Astrocyte of the spinal cord (primary cell): ENCODE data around the gene BCL7C.

Experiments
- DNase-seq: peaks from one replicate; pipeline ENCODE4 v3.0.0; 2011; ENCODE audit warnings: low read depth, low spot score
- H3K4me3 ChIP-seq: 2 replicates; pipeline ENCODE4 v1.5.1; 2011; ENCODE audit warnings: low read depth, mild to moderate bottlenecking, low read length, moderate library complexity
- in situ Hi-C: cut with HindIII; loops from 2 replicates; pipeline ENCODE4 v1.10.0; 2017; ENCODE audit warnings: low sequenced_read_pairs
- TF ChIP-seq, protein P1 (sequence below): IDR thresholded peaks from 2 replicates; pipeline ENCODE4 v1.5.1; 2012; ENCODE audit warnings: low read depth, mild to moderate bottlenecking, low read length, inconsistent platforms

Gene BCL7C

GRCh38 chr16:30931068-30931650 lies 37.3 kb upstream of the BCL7C start:
- DNase-seq: no peak
- in situ Hi-C loops: no loop called here
- TF ChIP-seq, protein P1, sequence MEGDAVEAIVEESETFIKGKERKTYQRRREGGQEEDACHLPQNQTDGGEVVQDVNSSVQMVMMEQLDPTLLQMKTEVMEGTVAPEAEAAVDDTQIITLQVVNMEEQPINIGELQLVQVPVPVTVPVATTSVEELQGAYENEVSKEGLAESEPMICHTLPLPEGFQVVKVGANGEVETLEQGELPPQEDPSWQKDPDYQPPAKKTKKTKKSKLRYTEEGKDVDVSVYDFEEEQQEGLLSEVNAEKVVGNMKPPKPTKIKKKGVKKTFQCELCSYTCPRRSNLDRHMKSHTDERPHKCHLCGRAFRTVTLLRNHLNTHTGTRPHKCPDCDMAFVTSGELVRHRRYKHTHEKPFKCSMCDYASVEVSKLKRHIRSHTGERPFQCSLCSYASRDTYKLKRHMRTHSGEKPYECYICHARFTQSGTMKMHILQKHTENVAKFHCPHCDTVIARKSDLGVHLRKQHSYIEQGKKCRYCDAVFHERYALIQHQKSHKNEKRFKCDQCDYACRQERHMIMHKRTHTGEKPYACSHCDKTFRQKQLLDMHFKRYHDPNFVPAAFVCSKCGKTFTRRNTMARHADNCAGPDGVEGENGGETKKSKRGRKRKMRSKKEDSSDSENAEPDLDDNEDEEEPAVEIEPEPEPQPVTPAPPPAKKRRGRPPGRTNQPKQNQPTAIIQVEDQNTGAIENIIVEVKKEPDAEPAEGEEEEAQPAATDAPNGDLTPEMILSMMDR: no peak
- no peak overlapping the region for H3K4me3 ChIP-seq

- no peak overlapping the region for H3K4me3 ChIP-seq
- DNase-seq: no peak
- in situ Hi-C loops: no loop called here
- TF ChIP-seq, protein P1: no peak
Measured at GRCh38 chr16:30930160-30930571, 36.3 kb upstream of the BCL7C start.

- no peak for DNase-seq
- H3K4me3 ChIP-seq: no peak overlapping the region
- TF ChIP-seq, protein P1: no peak
- in situ Hi-C loops: no loop called here
Measured at GRCh38 chr16:30929167-30929566, 35.3 kb upstream of the BCL7C start.

DNA sequence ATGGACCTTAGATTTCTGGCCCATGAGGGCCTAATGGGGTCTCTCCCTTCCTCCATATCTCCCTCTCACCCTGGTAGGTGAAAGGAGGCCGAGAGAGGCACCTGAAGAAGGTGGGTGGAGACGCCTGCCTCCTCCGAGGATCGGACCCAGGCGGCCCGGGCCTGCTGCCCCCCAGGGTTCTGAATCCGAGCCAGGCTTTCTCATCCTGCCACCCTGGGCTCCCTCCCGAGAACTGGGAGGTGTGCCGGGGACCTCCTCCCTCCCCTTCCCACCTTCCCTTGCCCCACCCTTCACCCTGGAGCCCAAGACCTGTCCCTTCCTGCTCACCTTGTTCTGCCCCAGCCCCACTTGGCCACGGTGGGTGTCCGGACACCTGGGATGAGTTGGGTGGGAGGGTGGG lies 34.5 kb upstream of the BCL7C start:
- TF ChIP-seq, protein P1: no peak
- H3K4me3 ChIP-seq: no peak overlapping the region
- DNase-seq: no peak
- in situ Hi-C loops: no loop called here

GRCh38 chr16:30927789-30928378 lies 34.0 kb upstream of the BCL7C start:
- in situ Hi-C loops: no loop called here
- TF ChIP-seq, protein P1: no peak
- no peak overlapping the region for H3K4me3 ChIP-seq
- DNase-seq: peak; percentile 42

- DNase-seq: no peak
- H3K4me3 ChIP-seq: no peak overlapping the region
- in situ Hi-C loops: no loop called here
- TF ChIP-seq, protein P1: no peak
Measured at GRCh38 chr16:30926937-30927788, 33.3 kb upstream of the BCL7C start.
